SU-DHL-6 (cell line): ENCODE results near the gene ARNT2.

Experiments used
- EZH2phosphoT487 ChIP-seq: fragments of 200-600 bp; sonication (generic), shearing (Covaris generic); conservative IDR thresholded peaks from 2 replicates; pipeline ENCODE4 v1.6.1; 2018; ENCODE audit warnings: mild to moderate bottlenecking, antibody characterized with exemption, low read length, moderate library complexity, mixed read lengths
- TF ChIP-seq, protein P1 (sequence below): fragments of 200-600 bp; sonication (generic); IDR thresholded peaks from one replicate; pipeline ENCODE4 v1.5.1; 2017; ENCODE audit warnings: antibody characterized with exemption, mild to moderate bottlenecking, low read length, moderate library complexity; ENCODE audit not compliant: insufficient read depth, poor library complexity, severe bottlenecking

DNA sequence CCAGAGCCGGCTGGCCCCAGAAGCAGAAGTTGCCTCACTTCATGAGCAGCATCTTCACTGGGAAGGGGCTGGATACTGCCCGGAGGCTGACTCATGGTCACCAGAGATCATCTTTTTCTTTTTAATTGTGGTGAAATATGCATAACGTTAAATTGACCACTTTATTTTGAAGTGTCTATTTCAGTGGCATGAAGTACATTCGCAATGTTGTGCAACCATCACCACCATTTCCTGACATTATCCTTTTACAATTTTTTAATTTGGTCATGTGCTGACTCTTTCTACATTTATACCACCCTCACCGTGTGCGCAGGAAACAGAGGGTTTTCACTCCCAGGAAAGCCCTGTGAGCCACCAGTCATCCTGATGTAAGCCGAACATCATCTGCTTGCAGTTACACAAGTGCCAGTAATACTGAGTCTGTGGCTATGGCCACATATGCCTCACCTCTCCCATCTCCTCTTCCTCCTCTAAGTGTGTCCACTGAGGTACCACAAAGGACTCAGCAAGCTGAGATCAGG, 239.3 kb downstream of the ARNT2 start:
- TF ChIP-seq, protein P1, sequence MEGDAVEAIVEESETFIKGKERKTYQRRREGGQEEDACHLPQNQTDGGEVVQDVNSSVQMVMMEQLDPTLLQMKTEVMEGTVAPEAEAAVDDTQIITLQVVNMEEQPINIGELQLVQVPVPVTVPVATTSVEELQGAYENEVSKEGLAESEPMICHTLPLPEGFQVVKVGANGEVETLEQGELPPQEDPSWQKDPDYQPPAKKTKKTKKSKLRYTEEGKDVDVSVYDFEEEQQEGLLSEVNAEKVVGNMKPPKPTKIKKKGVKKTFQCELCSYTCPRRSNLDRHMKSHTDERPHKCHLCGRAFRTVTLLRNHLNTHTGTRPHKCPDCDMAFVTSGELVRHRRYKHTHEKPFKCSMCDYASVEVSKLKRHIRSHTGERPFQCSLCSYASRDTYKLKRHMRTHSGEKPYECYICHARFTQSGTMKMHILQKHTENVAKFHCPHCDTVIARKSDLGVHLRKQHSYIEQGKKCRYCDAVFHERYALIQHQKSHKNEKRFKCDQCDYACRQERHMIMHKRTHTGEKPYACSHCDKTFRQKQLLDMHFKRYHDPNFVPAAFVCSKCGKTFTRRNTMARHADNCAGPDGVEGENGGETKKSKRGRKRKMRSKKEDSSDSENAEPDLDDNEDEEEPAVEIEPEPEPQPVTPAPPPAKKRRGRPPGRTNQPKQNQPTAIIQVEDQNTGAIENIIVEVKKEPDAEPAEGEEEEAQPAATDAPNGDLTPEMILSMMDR, result no peak
- no peak for TF ChIP-seq EZH2phosphoT487
